Mucosa of gallbladder (tissue), 1 donor: ENCODE measurements around the gene WFDC6. TPM values are rescaled to one million over a fixed set of nuclear protein-coding genes. Genes with fewer than 3 reads are reported as not detected.
"Not testable (repeated sequence)": the region's sequence is repeated elsewhere in the genome, so short reads cannot be mapped to it uniquely, and the experiment has no call there.

ENCODE experiments used
- DNase-seq: peaks from one replicate; pipeline ENCODE4 v3.0.0-alpha.2; 2020; ENCODE audit warnings: low spot score
- total RNA-seq: library from RNA; stranded (reverse); gene quantifications from one replicate; pipeline ENCODE4 v1.2.1, GENCODE V29; 2021
- donor health status: DM: no; HTN: no; CAD: no.

Gene WFDC6
- total RNA-seq: not detected

DNA sequence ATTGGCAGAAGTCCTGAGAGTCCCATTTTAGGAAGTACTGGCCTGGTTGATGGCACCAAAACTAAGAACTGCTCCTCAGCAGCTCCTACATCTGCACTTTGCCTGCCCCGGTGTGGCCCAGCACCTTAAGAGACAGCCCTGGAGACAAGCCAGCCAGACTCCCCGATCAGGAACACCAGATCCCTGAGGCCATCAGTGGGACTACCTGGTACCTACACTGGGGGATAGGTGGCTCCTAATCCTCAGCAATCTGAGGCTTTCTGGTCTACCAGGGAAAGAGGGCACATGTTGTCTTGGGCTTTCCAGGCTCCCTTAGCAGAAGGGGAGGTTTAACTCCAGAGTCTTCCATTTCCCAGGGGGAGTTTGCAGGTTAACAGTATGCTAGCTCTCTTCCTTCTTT, at the start of gene WFDC6:
WFDC6 (minus strand) TSS at position 101 of the 400 bp plus-strand sequence; CDS start at position 26, 75 bp downstream.
- DNase-seq: no peak

DNA sequence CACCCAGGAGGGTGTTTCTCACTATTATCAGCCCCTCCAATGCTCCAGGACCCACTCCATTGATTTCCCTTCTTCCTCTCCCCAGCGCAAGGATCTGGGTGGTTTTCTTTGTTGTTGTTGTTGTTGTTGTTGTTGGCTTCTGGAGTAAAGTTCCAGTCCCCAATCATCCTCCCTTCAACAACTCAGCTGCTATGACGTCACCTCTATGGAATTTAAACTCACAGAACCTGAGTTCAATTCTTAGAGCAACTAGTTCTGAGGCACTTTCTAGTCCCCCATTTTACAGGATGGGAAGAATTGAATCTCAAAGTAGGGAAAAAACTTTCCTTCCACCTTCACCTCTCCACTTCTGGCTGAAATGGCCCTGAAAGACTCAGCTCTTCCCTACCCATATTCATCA, 49.5 kb upstream of the WFDC6 start:
- DNase-seq: no peak

DNA sequence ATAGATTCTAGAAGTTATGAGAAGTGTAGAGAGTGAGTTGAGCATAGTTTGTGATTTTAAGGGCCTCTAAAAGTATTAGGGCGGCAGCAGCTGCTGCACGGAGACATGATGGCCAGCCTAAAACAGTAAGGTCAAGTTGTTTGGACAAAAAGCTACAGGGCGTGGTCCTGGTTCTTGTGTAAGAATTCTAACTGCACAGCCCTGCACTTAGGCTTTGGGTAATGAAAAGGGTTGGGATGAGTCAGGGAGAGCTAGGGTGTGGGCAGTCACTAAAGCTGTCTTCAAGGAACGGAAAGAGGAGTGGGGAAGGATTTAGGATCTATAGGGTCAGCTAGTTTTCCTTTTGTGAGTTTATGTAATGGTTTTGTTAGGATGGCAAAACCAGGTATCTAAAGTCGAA, 46.7 kb upstream of the WFDC6 start:
- not testable (repeated sequence) for DNase-seq

DNA sequence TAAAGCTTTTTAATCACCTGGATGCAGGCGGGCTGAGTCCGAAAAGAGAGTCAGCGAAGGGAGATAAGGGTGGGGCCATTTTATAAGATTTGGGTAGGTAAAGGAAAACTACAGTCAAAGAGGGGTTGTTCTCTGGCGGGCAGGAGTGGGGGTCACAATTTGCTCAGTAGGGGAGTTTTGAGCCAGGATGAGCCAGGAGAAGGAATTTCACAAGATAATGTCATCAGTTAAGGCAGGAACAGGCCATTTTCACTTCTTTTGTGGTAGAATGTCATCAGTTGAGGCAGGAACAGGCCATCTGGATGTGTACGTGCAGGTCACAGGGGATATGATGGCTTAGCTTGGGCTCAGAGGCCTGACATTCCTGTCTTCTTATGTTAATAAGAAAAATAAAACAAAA, 45.0 kb upstream of the WFDC6 start:
- not testable (repeated sequence) for DNase-seq

DNA sequence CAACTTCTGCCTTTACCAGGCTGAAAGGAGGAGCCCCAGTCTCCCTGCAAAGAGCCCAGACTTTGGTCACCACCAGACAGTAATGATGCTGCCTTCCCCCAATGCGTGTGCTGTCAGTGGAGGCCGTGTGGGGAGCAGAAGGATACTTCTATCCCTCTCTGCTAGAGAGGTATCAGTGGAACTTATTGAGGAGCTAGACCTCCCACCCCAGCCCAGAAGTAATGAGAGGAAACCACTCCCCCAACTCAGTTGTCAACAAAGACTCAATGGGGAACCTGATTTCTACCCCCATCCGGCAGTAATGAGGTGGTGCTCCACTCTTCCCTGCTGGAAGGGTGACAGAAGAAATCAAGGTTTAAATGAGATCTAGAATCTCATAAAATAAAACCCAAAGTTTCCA, 44.2 kb upstream of the WFDC6 start:
- no peak for DNase-seq

DNA sequence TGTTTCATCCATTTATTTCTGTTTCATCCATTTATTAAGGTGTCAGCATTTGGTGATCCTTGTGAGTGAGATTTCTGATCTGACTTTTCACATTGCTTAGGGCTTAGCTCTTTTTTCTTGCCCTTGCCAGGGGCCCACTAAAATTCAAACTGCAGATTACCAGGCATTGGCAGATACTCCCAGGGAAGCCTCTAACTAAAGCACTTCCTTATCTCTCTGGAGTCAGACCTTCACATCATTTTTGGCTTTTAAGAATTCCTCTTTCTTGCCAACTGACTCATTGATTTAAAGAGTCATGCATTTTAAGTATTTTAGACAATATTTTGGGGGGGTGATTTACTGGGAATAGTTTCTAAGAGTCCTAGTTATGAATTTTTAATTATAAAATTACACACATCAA, 42.4 kb upstream of the WFDC6 start:
- no peak for DNase-seq

DNA sequence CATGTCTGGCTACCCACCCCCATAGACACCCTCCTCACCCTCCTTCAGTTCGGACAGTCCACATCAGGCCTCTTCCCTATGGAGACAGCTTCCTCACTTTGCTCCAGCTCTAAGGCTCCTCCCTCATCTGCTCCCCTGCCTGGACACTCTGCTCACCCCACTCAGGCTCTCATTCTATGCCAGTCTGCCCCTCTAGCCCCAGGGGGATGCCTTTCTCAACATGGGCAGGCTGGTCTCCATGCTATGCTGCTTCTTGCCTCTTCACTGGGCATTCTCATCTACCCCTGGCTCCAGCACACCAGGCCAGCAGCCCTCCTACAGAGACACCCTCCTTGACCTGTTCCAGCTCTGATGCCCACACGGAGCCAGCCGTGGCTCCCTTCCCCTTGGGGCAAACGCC, 39.9 kb upstream of the WFDC6 start, which contains the start of gene WFDC8:
WFDC8 (minus strand) TSS at position 101 of the 400 bp plus-strand sequence; CDS start at position 64, 37 bp downstream.
- DNase-seq: no peak

DNA sequence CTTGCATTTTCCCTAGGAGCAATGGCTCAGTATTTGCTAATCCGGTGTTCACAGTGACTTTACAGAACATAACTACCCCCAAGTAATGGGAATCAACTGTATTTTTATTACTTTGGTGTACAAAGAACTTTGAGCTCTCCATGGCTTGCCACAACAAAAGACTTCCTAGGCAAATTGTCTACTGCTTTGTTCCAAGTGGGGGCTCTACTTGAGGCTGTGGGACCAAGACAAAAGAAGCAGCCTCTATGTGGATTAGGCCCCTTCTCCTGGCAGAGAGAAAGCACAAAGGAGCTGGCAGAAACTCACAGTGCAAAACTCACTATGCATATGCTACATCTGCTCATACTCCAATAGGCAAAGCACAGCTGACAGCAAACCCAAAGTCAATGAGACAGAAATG, 38.9 kb upstream of the WFDC6 start:
- DNase-seq: no peak

DNA sequence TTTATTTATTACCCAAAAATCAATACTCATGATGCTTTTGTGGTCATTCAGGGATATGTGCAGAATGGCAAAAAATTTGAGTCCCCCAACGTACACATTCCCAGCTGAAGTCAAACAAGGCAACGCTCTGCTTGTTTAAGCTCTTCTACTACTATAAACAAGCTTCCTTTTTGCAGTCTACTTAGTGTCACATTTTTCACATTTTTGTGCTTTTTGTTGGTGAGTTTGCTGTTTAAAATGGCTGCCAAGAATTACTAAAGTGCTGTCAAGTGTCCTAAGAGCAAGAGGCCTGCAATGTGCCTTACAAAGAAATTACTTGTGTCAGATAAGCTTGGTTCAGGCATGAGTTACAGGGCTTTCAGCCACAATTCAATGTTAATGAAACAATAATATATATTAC, 37.7 kb upstream of the WFDC6 start:
- DNase-seq: no peak

DNA sequence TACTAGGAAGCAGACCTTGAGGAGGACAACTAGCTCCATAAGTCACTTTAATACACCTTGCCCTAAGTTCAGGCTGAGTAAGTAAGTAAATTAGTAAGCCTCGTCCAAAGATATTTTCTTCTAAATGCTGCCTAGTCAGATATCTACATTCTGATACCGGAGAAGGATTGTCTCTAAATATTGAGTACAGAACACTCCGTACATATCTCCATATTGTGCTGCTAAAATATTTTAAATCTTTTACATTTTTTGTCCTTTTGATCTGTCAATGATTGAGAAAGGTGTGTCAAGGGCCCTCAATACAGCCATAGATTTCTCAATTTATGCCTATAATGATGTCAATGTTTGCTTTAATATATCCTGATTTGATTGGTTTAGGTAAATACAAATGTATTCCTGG, 36.6 kb upstream of the WFDC6 start:
- DNase-seq: no peak

DNA sequence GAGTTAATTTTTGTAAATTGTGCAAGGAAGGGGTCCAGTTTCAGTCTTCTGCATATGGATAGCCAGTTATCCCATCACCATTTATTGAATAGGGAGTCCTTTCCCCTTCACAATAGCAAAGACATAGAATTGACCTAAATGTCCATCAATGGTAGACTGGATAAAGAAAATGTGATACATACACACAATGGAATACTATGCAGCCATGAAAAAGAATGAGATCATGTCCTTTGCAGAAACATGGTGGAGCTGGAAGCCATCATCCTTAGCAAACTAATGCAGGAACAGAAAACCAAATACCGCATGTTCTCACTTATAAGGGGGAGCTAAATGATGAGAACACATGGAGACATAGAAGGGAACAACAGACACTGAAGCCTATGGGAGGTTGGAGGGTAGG, 30.4 kb upstream of the WFDC6 start:
- not testable (repeated sequence) for DNase-seq

DNA sequence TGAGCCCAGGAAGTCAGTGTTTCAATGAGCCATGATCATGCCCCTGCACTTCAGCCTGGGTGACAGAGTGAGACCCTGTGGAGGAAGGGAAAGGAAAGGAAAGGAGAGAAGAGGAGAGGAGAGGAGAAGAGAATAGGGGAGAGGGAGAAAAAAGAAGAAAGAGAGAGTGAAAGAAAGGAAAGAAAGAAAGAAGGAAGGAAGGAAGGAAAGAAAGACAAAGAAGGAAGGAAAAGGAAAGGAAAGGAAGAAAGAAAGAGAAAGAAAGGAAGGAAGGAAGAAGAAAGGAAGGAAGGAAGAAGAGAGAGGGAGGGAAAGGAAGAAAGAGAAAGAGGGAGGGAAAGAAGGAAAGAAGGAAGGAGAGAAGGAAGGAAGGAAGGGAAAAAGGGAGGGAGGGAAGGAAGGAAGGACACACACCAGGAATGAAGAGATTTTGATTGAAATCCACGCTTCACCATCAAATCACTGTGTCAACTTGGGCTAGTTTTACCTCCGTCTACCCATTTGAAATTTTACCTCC, 25.5 kb upstream of the WFDC6 start:
- DNase-seq: no peak

DNA sequence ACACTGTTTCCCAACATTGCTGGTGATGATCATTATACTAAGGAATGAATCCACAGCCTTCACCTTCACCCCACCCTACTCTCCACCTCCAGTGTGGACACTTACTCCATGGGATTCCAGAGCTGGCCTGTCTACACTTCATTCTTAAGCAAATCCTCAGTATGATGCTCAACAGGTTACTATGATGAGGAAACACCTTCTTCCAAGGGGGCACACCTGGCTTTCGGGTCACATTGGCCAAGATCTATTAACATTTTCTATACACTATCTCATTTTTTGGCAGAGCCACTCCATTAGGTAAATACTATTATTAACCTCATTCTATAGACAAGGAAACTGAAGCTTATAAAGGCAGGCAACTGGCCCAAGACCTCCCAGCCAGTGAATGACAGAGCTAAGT, 15.9 kb upstream of the WFDC6 start:
- no peak for DNase-seq

DNA sequence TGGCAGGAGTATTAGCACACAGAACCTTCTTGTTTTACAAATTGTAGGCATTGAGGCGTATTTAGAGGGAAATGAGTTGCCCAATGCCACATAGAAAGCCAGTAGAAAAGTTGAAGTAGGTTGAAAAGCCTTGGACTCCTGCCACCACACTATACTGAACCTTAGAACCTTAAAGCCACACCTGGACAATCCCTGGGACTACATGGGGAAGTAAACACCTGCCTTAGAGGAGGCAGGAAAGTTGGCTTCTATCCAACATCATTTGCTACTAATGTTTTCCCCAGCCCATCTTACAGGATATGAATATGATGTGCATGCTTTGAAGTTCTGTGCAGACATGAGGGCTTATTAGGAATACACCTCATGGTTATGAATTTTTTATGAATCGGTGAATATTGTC, 13.2 kb upstream of the WFDC6 start:
- DNase-seq: no peak

DNA sequence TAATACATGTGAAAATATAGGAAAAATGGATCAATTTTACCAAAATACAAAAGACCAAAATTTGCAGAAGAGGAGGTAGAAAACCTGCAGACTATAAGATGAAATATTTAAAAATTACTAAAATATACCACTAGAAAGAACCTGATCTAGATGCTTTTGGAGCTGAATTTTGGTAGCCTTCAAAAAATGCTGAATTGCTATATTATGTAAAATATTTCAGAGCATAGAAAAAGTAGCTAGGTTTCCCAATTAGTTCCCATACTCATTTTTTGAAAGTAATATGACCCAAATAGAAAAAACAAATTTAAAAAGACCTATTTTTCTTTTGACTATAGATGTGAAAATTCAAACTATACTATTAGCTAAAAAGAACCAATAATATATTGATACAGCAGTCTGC, 11.5 kb upstream of the WFDC6 start:
- no peak for DNase-seq

DNA sequence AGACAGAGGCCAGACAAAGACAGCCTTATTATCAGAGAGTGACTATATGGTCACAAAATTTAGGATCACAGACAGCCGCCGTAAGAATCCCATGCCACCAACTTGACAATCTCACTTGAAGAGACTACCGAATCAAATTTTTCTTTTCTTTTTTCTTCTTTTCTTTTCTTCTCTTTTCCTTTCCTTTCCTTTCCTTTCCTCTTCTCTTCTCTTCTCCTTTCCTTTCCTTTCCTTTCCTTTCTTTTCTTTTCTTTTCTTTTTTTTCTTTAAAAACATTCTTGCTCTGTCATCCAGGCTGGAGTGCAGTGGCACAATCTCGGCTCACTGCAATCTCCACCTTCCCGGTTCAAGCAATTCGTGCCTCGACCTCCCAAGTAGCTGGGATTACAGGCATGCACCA, 9.1 kb upstream of the WFDC6 start:
- no peak for DNase-seq

DNA sequence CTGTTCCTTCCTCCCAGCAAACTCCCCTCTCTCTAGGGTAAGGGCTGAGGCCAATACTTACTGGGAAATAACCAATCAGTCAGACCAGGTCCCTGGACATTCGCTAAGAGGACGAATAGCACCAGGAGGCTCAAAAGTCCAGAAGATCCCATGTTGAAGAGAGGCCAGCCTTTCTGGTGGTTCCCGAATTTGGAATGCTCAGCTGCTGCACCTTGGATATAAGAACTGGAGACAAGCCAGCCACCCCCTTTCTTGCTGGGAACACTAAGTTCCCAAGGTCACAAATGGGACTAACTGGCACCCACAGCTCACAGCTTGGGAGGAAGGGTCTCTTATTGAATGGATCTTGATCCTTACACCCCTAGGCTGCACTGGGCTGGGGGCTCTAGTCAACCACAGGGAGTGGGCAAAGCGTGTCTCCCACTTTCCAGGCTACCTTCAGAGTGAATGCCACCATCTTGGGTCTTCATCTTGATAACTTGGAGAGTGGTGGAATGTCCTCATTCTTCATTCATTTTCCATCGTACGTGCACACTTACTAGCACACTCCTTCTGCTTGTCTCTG, 8.0 kb upstream of the WFDC6 start, which contains the start of gene EPPIN:
EPPIN (minus strand) TSS at position 196 of the 565 bp plus-strand sequence; CDS start at position 152, 44 bp downstream.
- DNase-seq: no peak

DNA sequence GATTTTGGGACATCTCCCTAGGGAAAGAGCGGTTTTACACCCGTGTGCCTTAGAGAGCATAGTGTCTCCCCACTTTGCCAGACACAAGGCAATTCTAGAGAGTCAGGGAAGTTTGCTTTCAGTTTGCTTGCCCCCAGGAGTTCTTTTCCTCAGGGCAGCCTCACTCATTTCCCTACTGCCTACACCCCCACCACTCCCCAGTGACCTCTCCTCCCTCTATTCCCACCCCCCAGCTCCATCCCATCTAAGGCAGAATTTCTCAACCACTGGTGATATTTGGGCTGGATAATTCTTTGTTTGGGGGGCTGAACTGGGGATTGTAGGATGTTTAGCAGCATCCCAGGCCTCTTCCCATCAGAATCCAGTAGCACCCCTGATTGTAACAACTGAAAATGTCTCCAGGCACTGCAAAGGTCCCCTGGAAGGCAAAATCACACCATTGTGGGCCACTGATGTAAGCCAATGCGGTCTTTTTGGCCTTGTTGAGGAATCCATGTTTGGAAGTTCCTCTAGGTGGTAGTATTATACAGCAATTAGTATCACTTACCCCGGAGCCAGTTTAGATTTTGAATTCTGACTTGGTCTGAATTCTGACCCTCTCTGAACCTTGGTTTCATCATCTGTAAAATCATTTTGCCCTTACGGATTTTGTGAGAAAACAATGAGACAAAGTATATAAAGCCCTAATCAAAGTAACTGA, 6.6 kb upstream of the WFDC6 start:
- DNase-seq: no peak

DNA sequence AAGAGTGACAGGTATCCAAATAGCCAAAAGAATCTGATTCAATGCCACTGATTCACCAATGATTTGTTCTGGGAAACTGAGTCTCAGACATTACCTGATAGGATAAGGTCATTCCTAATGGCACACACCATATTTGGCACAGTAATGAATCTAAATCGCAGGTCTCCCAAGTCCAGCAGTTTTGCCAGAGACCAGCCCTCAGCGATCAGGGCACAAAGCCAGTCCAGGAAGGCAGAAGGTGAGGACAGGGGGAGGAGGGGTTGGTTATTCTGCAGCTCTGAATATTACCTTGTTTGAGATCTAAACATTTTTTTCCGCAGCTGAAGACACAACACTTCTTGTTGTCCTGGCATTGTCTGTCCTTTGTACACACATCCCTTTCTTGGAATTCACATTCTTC, 6.1 kb upstream of the WFDC6 start:
- DNase-seq: no peak

DNA sequence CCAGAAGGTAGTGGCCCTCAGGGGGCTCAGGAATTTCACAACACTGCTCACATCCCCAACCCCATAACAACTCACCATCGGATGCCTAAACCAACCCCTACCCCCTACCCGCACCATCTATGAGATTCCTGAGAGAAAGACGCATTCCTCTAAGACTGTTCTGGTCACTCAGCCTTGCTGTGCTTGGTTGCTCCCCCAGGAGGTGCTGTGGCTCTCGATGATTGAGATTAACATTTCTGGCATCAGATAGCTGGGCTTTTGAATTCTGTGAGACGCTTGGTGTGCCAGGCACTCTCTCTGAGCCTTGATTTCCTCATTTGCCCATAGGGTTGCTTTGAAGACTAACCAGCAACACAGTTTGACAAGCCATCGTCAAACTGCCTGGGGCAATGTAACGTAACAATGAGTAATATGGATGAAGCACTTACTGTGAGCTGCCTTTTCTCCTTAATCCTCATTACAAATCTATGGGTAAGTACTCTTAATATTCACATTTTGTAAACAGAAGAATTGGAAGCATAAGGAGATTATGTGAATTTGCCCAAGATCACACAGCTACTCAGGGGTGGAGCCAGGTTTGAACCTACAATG, 978 bp downstream of the WFDC6 start:
- DNase-seq: no peak

DNA sequence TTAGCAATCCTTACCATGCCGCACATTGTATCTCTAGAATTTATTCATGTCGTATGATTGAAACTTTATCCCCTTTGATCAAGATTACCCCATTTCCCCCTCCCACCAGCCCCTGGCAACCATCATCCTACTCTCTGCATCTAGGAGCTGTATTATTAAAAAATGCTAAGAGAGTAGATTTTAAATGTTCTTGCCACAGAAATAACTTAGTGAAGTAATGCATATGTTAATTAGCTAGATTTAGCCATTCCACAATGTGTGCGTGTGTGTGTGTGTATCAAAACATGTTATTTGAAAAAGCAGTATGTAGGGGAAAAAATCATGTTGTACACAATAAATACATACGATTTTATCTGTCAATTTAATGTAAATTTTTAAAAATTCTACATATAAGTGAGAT, 12.0 kb downstream of the WFDC6 start:
- DNase-seq: no peak

DNA sequence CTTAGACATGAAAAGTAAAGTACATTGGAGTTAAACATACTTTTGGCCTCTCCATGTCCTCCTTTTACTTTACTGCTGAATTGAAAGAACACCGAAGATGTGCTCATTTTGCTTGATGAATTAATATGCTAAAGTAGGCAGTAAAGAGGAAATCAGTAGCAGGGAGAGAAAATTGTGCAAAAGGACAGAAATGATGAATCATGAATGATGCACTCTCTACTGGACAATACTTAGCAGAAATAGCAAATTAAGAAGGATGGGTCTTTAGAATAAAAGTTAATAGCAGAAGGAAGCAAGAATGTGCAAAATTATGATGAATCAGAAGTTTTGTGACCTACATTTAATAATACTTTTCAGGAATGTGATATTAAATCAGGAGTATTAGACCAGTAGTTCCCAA, 15.5 kb downstream of the WFDC6 start:
- DNase-seq: no peak

DNA sequence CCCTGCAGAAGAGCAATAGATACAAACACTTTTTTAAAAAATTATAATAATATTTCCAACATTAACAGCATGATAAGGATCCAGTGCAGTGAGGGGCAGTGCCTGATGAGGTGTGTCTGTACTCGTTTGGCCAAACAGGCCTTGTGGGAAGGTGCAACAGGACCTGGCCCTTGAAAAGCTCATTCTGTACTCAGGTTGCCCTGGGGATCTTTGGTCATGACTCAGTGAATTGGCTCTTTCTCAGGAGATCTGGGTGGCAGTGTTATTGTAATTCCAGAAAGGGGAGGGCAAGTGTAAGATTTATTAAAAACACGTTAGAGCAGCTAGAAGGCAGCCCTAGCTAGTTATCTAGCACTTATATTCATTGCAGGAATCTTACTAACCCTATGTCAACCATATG, 21.0 kb downstream of the WFDC6 start:
- peak; percentile 41 for DNase-seq
